Measurements from ENCODE around the gene MTMR3.

DNA sequence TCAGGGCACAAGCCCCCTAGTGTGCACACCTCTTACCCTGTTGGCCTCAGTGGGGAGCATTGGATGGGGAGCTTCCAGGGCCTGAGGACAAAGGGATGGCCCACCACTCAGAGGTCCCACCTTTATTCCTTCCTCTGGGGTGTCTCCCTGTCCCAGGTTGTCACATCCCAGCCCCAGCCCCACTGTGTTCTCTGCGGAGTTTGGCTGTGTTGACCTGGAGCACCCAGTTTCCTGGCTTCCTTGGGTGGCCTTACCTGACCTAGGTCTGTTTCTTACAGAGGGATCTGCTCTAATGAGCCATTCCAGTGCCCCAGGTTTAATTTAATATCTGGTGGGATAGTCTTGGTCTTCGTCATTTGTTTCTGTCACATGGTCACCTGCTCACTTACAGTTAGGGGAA is 158.5 kb downstream of the MTMR3 start:
- TF ChIP-seq, protein P1, sequence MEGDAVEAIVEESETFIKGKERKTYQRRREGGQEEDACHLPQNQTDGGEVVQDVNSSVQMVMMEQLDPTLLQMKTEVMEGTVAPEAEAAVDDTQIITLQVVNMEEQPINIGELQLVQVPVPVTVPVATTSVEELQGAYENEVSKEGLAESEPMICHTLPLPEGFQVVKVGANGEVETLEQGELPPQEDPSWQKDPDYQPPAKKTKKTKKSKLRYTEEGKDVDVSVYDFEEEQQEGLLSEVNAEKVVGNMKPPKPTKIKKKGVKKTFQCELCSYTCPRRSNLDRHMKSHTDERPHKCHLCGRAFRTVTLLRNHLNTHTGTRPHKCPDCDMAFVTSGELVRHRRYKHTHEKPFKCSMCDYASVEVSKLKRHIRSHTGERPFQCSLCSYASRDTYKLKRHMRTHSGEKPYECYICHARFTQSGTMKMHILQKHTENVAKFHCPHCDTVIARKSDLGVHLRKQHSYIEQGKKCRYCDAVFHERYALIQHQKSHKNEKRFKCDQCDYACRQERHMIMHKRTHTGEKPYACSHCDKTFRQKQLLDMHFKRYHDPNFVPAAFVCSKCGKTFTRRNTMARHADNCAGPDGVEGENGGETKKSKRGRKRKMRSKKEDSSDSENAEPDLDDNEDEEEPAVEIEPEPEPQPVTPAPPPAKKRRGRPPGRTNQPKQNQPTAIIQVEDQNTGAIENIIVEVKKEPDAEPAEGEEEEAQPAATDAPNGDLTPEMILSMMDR (IDR thresholded peaks at IDR 0.05) = no peak
- no peak for TF ChIP-seq POLR2AphosphoS5 (IDR thresholded peaks at IDR 0.05)
- TF ChIP-seq POLR2A (IDR thresholded peaks at IDR 0.05) = no peak
